ENCODE data around the gene GAPT. TPM values are rescaled to one million over a fixed set of nuclear protein-coding genes. Genes with fewer than 3 reads are reported as not detected.
"Not testable (repeated sequence)": the region's sequence is repeated elsewhere in the genome, so short reads cannot be mapped to it uniquely, and the experiment has no call there.

Gene GAPT
- total RNA-seq, 4 donors from 2014 or later, result 0.80 to 3.3 (median 1.2) TPM; not detected in 1

DNA sequence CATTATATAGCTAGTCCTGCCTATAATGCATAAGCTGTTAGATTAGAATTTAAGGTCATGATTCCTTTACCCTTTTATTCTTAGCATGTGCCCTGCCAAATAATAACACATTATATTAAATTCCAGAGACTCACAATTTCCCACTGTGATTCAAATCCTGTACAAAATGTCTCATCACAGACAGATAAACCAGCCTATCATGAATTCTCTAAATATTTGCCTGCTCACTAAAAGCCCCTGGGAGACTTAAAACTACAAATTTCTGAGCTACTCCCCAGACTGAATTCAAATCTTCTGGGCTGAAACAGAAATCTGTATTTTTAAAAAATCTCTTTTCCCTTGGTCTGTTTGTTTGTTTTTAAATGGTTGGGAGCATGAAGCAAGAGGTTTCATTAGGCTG, 32.7 kb downstream of the GAPT start:
- DNase-seq (ENCODE audit: extremely low spot score), result no peak
- TF ChIP-seq, protein P1, sequence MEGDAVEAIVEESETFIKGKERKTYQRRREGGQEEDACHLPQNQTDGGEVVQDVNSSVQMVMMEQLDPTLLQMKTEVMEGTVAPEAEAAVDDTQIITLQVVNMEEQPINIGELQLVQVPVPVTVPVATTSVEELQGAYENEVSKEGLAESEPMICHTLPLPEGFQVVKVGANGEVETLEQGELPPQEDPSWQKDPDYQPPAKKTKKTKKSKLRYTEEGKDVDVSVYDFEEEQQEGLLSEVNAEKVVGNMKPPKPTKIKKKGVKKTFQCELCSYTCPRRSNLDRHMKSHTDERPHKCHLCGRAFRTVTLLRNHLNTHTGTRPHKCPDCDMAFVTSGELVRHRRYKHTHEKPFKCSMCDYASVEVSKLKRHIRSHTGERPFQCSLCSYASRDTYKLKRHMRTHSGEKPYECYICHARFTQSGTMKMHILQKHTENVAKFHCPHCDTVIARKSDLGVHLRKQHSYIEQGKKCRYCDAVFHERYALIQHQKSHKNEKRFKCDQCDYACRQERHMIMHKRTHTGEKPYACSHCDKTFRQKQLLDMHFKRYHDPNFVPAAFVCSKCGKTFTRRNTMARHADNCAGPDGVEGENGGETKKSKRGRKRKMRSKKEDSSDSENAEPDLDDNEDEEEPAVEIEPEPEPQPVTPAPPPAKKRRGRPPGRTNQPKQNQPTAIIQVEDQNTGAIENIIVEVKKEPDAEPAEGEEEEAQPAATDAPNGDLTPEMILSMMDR (IDR thresholded peaks at IDR 0.05), result no peak
- TF ChIP-seq POLR2AphosphoS5 (IDR thresholded peaks at IDR 0.05) (no peak), EP300 (IDR thresholded peaks at IDR 0.05) (no peak), POLR2A (IDR thresholded peaks at IDR 0.05; ENCODE audit: low read depth) (no peak)

DNA sequence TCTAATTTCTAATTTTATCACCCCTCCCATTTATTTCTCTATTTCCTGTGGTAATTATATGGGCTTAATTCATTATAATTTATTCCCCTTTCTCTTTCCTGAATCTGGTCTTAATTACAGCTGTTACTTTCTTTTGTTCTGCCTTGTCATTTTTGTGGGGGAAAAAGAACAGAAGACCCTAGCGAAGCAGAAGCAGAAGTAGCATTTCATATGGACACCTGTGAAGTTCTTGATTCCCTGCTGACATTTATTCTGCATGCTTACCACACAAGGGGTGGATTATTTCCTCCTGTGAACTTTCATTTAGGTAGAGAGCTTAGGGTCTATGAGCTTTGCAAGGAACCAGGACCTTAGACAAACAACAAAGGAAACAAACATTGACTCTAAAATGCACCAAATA, 33.3 kb downstream of the GAPT start:
- TF ChIP-seq POLR2A (IDR thresholded peaks at IDR 0.05; ENCODE audit: low read depth), result no peak
- H3K9me3 ChIP-seq, result no peaks in the 10 kb centered on the region
- H3K27ac ChIP-seq (replicated peaks in 1 of 4), result no peak overlapping the region
- H3K4me3 ChIP-seq, result no peak overlapping the region
- no peak for DNase-seq (ENCODE audit: extremely low spot score)
- no peaks in the 10 kb centered on the region for H3K27me3 ChIP-seq
- H3K36me3 ChIP-seq, result no peaks in the 10 kb centered on the region
- no peaks in the 10 kb centered on the region for H3K4me1 ChIP-seq
- WGBS, result 73% methylated on average over 1 of the region's 1 CpG
- intact Hi-C loops (cut with DNase I), result no loop called here

More for the DNA sequence above, 32.7 kb downstream of the GAPT start:
- Histone ChIP-seq H3K4me3 (no peak overlapping the region), H3K36me3 (no peaks in the 10 kb centered on the region), H3K9me3 (no peaks in the 10 kb centered on the region), H3K27me3 (no peaks in the 10 kb centered on the region), H3K4me1 (no peaks in the 10 kb centered on the region), H3K27ac (replicated peaks in 1 of 4) (no peak overlapping the region)
- intact Hi-C loops (cut with DNase I), result no loop called here

DNA sequence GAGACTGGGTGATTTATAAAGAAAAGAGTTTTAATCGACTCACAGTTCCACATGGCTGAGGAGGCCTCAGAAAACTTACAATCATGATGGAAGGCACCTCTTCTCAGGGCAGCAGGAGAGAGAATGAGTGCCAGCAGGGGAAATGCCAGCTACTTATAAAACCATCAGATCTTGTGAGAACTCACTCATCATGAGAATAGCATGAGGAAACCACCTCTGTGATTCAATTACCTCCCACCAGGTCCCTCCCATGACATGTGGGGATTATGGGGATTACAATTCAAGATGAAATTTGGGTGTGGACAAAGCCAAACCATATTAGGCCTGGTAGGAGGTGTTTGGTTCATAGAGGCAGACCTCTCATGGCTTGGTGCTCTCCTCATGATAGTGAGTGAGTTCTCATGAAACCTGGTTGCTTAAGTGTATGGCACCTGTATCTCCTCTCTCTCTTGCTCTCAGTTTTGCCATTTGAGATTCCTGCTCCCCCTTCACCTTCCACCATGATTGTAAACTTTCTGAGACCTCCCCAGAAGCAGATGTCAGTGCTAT, 39.8 kb downstream of the GAPT start:
- DNase-seq (ENCODE audit: extremely low spot score), result no peak
- no peak overlapping the region for H3K4me3 ChIP-seq
- H3K4me1 ChIP-seq, result no peaks in the 10 kb centered on the region
- H3K27me3 ChIP-seq, result no peaks in the 10 kb centered on the region
- 78% methylated on average over 1 of the region's 1 CpG for WGBS
- intact Hi-C loops (cut with DNase I), result no loop called here
- H3K9me3 ChIP-seq, result peaks cover 0 to 22% (median 4%) of the 10 kb centered on the region in 4 donors
- no peak for TF ChIP-seq POLR2A (IDR thresholded peaks at IDR 0.05; ENCODE audit: low read depth)
- no peak for TF ChIP-seq EP300 (IDR thresholded peaks at IDR 0.05)
- TF ChIP-seq, protein P1 (IDR thresholded peaks at IDR 0.05), result no peak
- TF ChIP-seq POLR2AphosphoS5 (IDR thresholded peaks at IDR 0.05), result no peak
- H3K27ac ChIP-seq (replicated peaks in 1 of 4), result no peak overlapping the region
- no peaks in the 10 kb centered on the region for H3K36me3 ChIP-seq

DNA sequence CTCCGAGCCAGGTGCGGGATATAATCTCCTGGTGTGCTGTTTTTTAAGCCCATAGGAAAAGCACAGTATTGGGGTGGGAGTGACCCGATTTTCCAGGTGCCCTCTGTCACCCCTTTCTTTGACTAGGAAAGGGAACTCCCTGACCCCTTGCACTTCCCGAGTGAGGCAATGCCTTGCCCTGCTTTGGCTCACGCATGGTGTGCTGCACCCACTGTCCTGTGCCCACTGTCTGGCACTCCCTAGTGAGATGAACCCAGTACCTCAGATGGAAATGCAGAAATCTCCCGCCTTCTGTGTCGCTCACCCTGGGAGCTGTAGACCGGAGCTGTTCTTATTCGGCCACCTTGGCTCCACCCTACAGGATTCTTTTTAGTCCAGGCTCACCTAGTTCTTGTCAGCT, 50.7 kb downstream of the GAPT start:
- H3K4me3 ChIP-seq; H3K36me3 ChIP-seq; DNase-seq (ENCODE audit: extremely low spot score); intact Hi-C loops (cut with DNase I); H3K27ac ChIP-seq (replicated peaks in 1 of 4); H3K27me3 ChIP-seq; H3K4me1 ChIP-seq: not testable (repeated sequence)
- WGBS, result 94% methylated on average over 8 of the region's 9 CpGs
- H3K9me3 ChIP-seq, result peaks cover 0 to 11% (median 2%) of the 10 kb centered on the region in 4 donors

DNA sequence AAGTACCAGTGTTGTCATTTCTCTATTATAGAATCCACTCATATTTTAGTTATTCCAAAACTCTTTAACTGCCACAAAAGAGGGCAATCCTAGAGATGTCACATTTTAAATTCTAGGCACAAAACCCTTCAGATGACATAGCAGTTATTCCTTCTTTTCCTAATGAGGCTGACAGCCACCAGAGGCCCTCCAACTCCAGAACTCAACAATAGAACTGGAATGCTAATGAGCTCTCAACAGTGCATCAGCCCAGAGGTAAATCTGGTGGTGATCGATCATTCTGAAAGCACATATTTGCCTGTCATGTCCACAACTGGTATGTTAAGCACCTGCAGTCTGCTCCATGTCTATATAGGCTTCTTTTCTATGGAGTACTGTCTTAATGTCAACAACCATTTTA, 51.5 kb downstream of the GAPT start:
- WGBS, result 86% methylated on average over 1 of the region's 1 CpG
- peaks cover 0 to 11% (median 2%) of the 10 kb centered on the region in 4 donors for H3K9me3 ChIP-seq
- intact Hi-C loops (cut with DNase I), result no loop called here

More for the DNA sequence above, 51.5 kb downstream of the GAPT start:
- Histone ChIP-seq H3K27me3 (no peaks in the 10 kb centered on the region), H3K36me3 (no peaks in the 10 kb centered on the region), H3K4me1 (no peaks in the 10 kb centered on the region), H3K27ac (replicated peaks in 1 of 4) (no peak overlapping the region), H3K4me3 (no peak overlapping the region)
- TF ChIP-seq POLR2A (IDR thresholded peaks at IDR 0.05; ENCODE audit: low read depth) (no peak), EP300 (IDR thresholded peaks at IDR 0.05) (no peak), POLR2AphosphoS5 (IDR thresholded peaks at IDR 0.05) (no peak)
- TF ChIP-seq, protein P1 (IDR thresholded peaks at IDR 0.05), result no peak
- DNase-seq (ENCODE audit: extremely low spot score), result no peak
